Caco-2 (cell line): ENCODE results near the gene NDRG4. TPM values are rescaled to one million over a fixed set of nuclear protein-coding genes. Genes with fewer than 3 reads are reported as not detected.

Source experiments
- BruUV-seq: library from RNA; stranded (reverse); fragments of 400-500 nt; replicated peaks from 2 replicates; lab custom pipeline; 2021; lab: Mats Ljungman, UMichigan
- CTCF ChIA-PET: fragments of 300-600 bp; sonication (Branson Sonifier 250); formaldehyde crosslinking; loops from one replicate; lab custom pipeline; 2022; ENCODE audit warnings: antibody characterized with exemption; lab: Charles Lee
- POLR2A ChIA-PET: fragments of 300-600 bp; sonication (Branson Sonifier 250); formaldehyde crosslinking; loops from one replicate; lab custom pipeline; 2022; ENCODE audit warnings: antibody characterized with exemption; lab: Charles Lee
- DNase-seq, 2 experiments: peaks; one replicate each; pipeline versions ENCODE4 v3.0.0 to v3.0.0-alpha.2; 2020 to 2022
- H3K27me3 ChIP-seq: replicated peaks from 2 replicates; pipeline ENCODE4 v1.6.0; 2011; ENCODE audit warnings: low read length; ENCODE audit not compliant: control insufficient read depth, insufficient read depth
- H3K36me3 ChIP-seq: 2 replicates; pipeline ENCODE4 v1.5.1; 2011; ENCODE audit warnings: low read length; ENCODE audit not compliant: control insufficient read depth, insufficient read depth
- H3K4me1 ChIP-seq: fragments of 250-450 bp; sonication (Bioruptor Pico); 2 replicates; pipeline ENCODE4 v1.5.1; 2020; ENCODE audit warnings: mild to moderate bottlenecking
- H3K4me3 ChIP-seq: 2 replicates; pipeline ENCODE4 v1.5.1; 2011; ENCODE audit warnings: low read depth, mild to moderate bottlenecking, control low read depth, low read length
- H3K9me3 ChIP-seq: fragments of 250-450 bp; sonication (Bioruptor Pico); 2 replicates; pipeline ENCODE4 v1.5.1; 2020; ENCODE audit warnings: mild to moderate bottlenecking, moderate library complexity
- H3K27ac Mint-ChIP-seq: one replicate; pipeline ENCODE4 v1.8.0; 2022; ENCODE audit warnings: mixed read lengths; ENCODE audit not compliant: unreplicated experiment
- H3K27me3 Mint-ChIP-seq: one replicate; pipeline ENCODE4 v1.8.0; 2022; ENCODE audit warnings: mixed read lengths; ENCODE audit not compliant: insufficient read depth, unreplicated experiment
- H3K36me3 Mint-ChIP-seq: one replicate; pipeline ENCODE4 v1.8.0; 2022; ENCODE audit warnings: mild to moderate bottlenecking, mixed read lengths; ENCODE audit not compliant: insufficient read depth, unreplicated experiment
- H3K4me1 Mint-ChIP-seq: one replicate; pipeline ENCODE4 v1.8.0; 2022; ENCODE audit warnings: low read depth, mixed read lengths; ENCODE audit not compliant: unreplicated experiment
- H3K4me3 Mint-ChIP-seq: one replicate; pipeline ENCODE4 v1.8.0; 2022; ENCODE audit warnings: mild to moderate bottlenecking, moderate library complexity, mixed read lengths; ENCODE audit not compliant: unreplicated experiment
- H3K9me3 Mint-ChIP-seq: one replicate; pipeline ENCODE4 v1.8.0; 2022; ENCODE audit warnings: mixed read lengths; ENCODE audit not compliant: unreplicated experiment
- intact Hi-C: fragments of 100-400 bp; cut with micrococcal nuclease; formaldehyde crosslinking; loops from one replicate; pipeline ENCODE4 v1.10.0; 2022; ENCODE audit not compliant: unreplicated experiment
- total RNA-seq: library from RNA; stranded (reverse); gene quantifications from 2 replicates; pipeline ENCODE4 v1.2.3, GENCODE V29; 2022
- TF ChIP-seq, protein P1 (sequence below), 2 experiments: fragments of 200-600 bp in 1 of 2; IDR thresholded peaks; 1 replicate in 1 of 2; 2 replicates in 1 of 2; pipeline versions ENCODE4 v1.5.1 to v1.8.0; 2011 to 2022; ENCODE audit warnings: antibody characterized with exemption in 1 of 2, control low read depth in 1 of 2, inconsistent platforms in 1 of 2, low read depth in 1 of 2, low read length in 1 of 2, mild to moderate bottlenecking in 1 of 2, moderate library complexity in 1 of 2; ENCODE audit not compliant: insufficient read depth in 1 of 2, severe bottlenecking in 1 of 2, unreplicated experiment in 1 of 2

Gene NDRG4
- total RNA-seq, 1 experiment from 2014 or later, result 10.7 TPM

DNA sequence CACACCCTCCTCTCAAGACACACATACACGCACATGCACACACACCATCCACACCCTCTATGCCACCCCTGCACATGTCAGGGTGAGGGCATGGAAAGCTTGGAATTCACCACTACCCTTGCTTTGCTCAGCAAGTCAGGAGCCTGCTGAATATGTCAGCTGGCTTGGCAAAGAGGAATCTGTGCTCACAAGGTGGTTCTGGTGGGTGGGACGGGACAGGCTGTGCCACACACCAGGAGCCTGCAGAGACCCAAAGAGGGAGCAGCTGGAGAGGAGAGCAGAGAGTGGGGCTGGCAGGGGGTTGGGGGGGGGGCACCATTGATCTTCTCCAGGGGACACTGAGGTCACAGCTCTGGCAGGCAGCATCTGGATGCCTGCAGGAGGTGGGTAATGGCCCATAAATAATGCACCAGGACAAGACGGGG is 48.7 kb upstream of the NDRG4 start:
- Histone ChIP-seq H3K27me3 (no peaks in the 10 kb centered on the region), H3K4me3 (no peak overlapping the region), H3K36me3 (no peaks in the 10 kb centered on the region), H3K9me3 (no peaks in the 10 kb centered on the region), H3K4me1 (peaks cover 26% of the 10 kb centered on the region)
- peaks cover 19% of the 10 kb centered on the region for H3K4me1 Mint-ChIP-seq
- intact Hi-C loops, result no loop called here
- no peak for DNase-seq
- H3K4me3 Mint-ChIP-seq, result no peak overlapping the region
- H3K9me3 Mint-ChIP-seq, result no peaks in the 10 kb centered on the region
- H3K27me3 Mint-ChIP-seq, result no peaks in the 10 kb centered on the region
- no peak overlapping the region for H3K27ac Mint-ChIP-seq
- TF ChIP-seq, protein P1, sequence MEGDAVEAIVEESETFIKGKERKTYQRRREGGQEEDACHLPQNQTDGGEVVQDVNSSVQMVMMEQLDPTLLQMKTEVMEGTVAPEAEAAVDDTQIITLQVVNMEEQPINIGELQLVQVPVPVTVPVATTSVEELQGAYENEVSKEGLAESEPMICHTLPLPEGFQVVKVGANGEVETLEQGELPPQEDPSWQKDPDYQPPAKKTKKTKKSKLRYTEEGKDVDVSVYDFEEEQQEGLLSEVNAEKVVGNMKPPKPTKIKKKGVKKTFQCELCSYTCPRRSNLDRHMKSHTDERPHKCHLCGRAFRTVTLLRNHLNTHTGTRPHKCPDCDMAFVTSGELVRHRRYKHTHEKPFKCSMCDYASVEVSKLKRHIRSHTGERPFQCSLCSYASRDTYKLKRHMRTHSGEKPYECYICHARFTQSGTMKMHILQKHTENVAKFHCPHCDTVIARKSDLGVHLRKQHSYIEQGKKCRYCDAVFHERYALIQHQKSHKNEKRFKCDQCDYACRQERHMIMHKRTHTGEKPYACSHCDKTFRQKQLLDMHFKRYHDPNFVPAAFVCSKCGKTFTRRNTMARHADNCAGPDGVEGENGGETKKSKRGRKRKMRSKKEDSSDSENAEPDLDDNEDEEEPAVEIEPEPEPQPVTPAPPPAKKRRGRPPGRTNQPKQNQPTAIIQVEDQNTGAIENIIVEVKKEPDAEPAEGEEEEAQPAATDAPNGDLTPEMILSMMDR (IDR thresholded peaks at IDR 0.05; ENCODE audit: insufficient read depth in 1 of 2, low read depth in 1 of 2, low read length in 1 of 2, severe bottlenecking in 1 of 2, unreplicated experiment in 1 of 2), result no peak
- POLR2A ChIA-PET, result no interaction called here
- CTCF ChIA-PET, result interaction anchor here (1.2 kb wide), 1 partner anchor 37 kb away, joined by 12 read pairs; no protein-coding TSS in a partner anchor
- no peaks in the 10 kb centered on the region for H3K36me3 Mint-ChIP-seq
- no TSS peak for BruUV-seq

DNA sequence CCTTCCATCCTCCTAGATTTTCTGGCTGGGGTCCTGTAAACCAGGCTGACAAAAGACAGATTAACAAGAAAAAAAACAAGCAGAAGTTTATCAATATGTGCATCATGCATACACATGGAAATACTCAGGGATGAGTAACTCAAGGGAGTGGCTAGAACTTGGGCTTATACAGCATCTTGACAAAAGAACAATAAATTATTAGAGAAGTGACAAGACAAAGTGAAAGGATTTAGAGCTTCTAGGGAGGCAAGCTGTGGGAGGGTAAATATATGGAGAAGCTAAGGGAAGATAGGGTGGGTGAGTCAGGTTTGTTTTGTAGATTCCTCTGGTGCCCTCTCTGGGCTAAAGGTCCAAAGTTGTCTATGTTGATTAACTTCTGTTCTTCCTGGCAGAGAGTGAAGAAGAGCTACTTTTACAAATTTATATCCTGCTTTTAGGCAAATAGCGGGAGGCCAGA is 48.0 kb upstream of the NDRG4 start:
- Mint-ChIP-seq H3K27ac (no peak overlapping the region), H3K4me1 (peaks cover 25% of the 10 kb centered on the region), H3K9me3 (no peaks in the 10 kb centered on the region), H3K36me3 (no peaks in the 10 kb centered on the region), H3K4me3 (no peak overlapping the region), H3K27me3 (no peaks in the 10 kb centered on the region)
- TF ChIP-seq, protein P1 (IDR thresholded peaks at IDR 0.05; ENCODE audit: insufficient read depth in 1 of 2, low read depth in 1 of 2, low read length in 1 of 2, severe bottlenecking in 1 of 2, unreplicated experiment in 1 of 2), result no peak
- peak in 1 of 2 experiments; percentile 49 for DNase-seq
- intact Hi-C loops, result loop anchor here (1.0 kb wide), 1 partner anchor 113 kb away; no protein-coding TSS in a partner anchor
- POLR2A ChIA-PET, result interaction anchor here (1.1 kb wide), 1 partner anchor 323 kb away, joined by 4 read pairs; the partner anchor contains the start of gene CFAP20
- CTCF ChIA-PET, result interaction anchor here (0.5 to 1.2 kb wide), 8 partner anchors 16 to 281 kb away, joined by 3 to 12 read pairs (median 3); no protein-coding TSS in a partner anchor
- no peaks in the 10 kb centered on the region for H3K36me3 ChIP-seq
- H3K9me3 ChIP-seq, result no peaks in the 10 kb centered on the region
- BruUV-seq, result no TSS peak
- H3K4me1 ChIP-seq, result peaks cover 33% of the 10 kb centered on the region
- no peaks in the 10 kb centered on the region for H3K27me3 ChIP-seq
- no peak overlapping the region for H3K4me3 ChIP-seq

DNA sequence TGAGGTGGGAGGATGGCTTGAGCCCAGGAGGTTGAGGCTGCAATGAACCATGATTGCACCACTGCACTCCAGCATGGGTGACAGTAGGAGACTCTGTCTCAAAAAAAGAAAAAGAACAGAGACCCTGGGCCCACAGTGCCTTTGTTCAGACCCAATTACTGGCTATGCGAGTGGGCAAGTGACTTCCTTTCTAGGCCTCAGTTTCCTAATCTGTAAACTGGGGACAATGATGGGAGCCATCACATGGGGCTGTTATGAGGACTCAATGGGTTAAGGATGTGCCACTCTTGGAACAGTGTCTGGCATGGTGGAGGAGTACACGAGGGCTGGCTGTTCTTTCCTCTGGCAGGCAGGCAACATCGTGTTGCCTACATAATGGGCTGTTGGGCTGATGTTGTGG is 47.3 kb upstream of the NDRG4 start:
- CTCF ChIA-PET, result interaction anchor here (0.5 to 1.2 kb wide), 8 partner anchors 17 to 281 kb away, joined by 3 to 12 read pairs (median 3); no protein-coding TSS in a partner anchor

More for the DNA sequence above, 47.3 kb upstream of the NDRG4 start:
- DNase-seq, result no peak
- no peaks in the 10 kb centered on the region for H3K36me3 Mint-ChIP-seq
- POLR2A ChIA-PET, result interaction anchor here (1.1 kb wide), 1 partner anchor 323 kb away, joined by 4 read pairs; the partner anchor contains the start of gene CFAP20
- H3K4me3 Mint-ChIP-seq, result no peak overlapping the region
- H3K4me1 Mint-ChIP-seq, result peaks cover 25% of the 10 kb centered on the region
- no peaks in the 10 kb centered on the region for H3K9me3 Mint-ChIP-seq
- Histone ChIP-seq H3K4me3 (no peak overlapping the region), H3K27me3 (no peaks in the 10 kb centered on the region), H3K9me3 (no peaks in the 10 kb centered on the region), H3K4me1 (peaks cover 40% of the 10 kb centered on the region), H3K36me3 (no peaks in the 10 kb centered on the region)
- TF ChIP-seq, protein P1 (IDR thresholded peaks at IDR 0.05; ENCODE audit: insufficient read depth in 1 of 2, low read depth in 1 of 2, low read length in 1 of 2, severe bottlenecking in 1 of 2, unreplicated experiment in 1 of 2), result no peak
- no peaks in the 10 kb centered on the region for H3K27me3 Mint-ChIP-seq
- intact Hi-C loops, result loop anchor here (1.0 kb wide), 1 partner anchor 113 kb away; no protein-coding TSS in a partner anchor
- BruUV-seq, result no TSS peak
- no peak overlapping the region for H3K27ac Mint-ChIP-seq
